Heart left ventricle (tissue), 13 donors: ENCODE measurements around the gene TMEM147.

Experiments used
- CTCF ChIP-seq, 12 donors: fragments of 200-600 bp; sonication (generic) in 4 of 12; IDR thresholded peaks; one replicate each; pipeline versions ENCODE4 v1.5.0 to v1.8.0; 2018 to 2022; ENCODE audit warnings: antibody characterized with exemption in 12 of 12, mild to moderate bottlenecking in 5 of 12
- POLR2A ChIP-seq, 2 donors: fragments of 450-650 bp; IDR thresholded peaks; one replicate each; pipeline ENCODE4 v1.6.1; 2017; ENCODE audit warnings: antibody characterized with exemption in 2 of 2, mild to moderate bottlenecking in 2 of 2, moderate library complexity in 2 of 2
- donor health status: ischemic (EF 13 %, LVEDD 7.1; RV severe dilation, severe dysfunction).
- donor health status: DM: no; HTN: yes; CAD: no.
- donor health status: DM: no; HTN: no; CAD: no.
- donor health status: ischemic (EF 25% LVEDD 6.9; RV normal size, moderate dysfunction).
- donor health status: ischemic (EF 25% LVEDD 5.7; RV mildly dilated, moderate dysfunction).
- donor health status: ischemic (EF 35%, LVEDD 5.7; RV mildly dilated, moderate dysfunction).
- donor health status: nonischemic (EF 11% LVEDD 7.7; RV severe dilation, severe dysfunction).
- donor health status: DM: yes; HTN: yes; CAD: no.
- donor health status: PGD.
- donor health status: ischemic (EF 29% LVEDD 5.4; RV normal size, mild dysfunction).
- donor health status: nonischemic (EF 23%, LVEDD 6.1; RV moderate dilation, normal function).

DNA sequence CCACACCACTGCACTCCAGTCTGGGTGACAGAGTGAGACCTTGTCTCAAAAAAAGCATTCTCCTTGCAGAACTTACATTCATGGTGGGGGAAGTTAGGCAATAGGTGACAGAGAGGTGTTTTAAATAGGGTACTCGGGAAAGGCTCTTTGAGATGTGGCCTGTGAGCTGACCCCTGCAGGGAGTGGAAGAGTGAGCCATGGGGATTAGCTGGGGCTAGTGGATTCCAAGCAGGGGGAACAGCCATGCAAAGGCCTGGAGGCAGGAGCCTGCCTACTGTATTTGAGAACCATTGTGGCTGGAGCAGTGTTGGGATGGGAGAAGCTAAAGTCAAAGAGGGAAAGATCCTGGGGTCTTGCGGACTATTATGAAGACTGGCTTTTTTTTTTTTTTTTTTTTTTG is 28.1 kb upstream of the TMEM147 start:
- TF ChIP-seq CTCF (IDR thresholded peaks at IDR 0.05) (no peak), POLR2A (IDR thresholded peaks at IDR 0.05) (no peak)
